ENCODE data around the gene G6PD.

G6PD gene

DNA sequence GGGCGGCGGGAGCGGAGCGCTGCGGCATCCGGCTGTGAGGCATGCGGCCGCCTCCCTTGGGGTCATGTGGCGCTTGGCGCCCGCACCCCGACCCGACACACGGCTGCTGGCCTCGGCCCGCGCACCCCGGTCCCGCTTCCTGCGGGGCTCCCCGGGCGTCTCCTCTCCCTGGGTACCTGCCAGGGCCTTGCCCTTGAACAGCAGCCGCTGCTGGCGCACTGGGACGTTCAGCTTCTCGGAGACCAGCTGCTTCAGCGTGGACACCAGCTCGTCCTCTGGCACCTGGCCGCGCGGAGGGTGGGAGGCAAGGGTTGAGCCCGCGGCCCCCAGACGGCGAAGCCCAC, 60.6 kb downstream of the G6PD start:
- peak in 2 of 3 donors; percentile 30 to 43 for DNase-seq

DNA sequence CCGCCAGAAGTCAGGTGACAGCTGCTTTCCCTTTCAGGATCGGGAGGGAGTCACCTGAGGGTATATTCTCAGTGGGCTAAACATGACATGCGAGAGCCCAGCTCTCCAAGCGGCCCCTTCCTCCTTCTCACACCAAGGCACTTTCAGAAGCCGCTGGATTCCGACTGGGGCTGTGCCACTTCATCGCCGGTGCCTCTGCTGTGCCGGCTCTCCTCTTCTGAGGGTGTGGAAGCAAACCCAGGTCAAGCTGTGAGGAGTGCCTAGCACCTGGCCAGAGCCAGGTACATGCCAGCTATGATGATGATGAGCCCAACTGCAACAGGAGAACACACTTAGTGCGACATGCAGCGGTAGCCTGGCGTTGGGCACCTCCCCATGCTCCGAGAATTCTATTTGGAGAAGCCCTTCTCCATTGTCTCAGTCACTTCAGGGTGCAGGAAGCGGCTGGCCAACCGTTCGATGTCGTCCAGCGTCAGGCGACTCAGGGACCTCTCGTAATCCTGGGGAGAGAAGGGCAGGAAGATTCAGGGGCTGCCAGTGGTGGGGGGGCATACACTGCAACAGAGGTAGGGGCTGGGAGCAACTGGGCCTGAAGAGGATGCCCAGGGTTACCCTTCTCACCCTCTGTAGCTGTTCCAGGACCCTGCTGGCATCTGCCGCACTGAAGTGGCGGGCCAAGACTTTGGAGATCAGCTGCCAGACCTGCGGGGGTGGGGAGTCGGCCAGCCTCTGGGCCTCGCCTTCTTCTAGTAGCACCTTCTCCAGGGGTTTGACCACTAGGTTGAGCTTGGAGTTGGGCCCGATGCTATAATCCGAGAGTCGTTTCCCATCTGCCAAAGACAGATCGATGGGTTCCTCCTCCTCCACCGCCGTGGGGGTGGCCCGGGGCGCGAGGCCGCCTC, 61.2 kb downstream of the G6PD start:
- DNase-seq = no peak

DNA sequence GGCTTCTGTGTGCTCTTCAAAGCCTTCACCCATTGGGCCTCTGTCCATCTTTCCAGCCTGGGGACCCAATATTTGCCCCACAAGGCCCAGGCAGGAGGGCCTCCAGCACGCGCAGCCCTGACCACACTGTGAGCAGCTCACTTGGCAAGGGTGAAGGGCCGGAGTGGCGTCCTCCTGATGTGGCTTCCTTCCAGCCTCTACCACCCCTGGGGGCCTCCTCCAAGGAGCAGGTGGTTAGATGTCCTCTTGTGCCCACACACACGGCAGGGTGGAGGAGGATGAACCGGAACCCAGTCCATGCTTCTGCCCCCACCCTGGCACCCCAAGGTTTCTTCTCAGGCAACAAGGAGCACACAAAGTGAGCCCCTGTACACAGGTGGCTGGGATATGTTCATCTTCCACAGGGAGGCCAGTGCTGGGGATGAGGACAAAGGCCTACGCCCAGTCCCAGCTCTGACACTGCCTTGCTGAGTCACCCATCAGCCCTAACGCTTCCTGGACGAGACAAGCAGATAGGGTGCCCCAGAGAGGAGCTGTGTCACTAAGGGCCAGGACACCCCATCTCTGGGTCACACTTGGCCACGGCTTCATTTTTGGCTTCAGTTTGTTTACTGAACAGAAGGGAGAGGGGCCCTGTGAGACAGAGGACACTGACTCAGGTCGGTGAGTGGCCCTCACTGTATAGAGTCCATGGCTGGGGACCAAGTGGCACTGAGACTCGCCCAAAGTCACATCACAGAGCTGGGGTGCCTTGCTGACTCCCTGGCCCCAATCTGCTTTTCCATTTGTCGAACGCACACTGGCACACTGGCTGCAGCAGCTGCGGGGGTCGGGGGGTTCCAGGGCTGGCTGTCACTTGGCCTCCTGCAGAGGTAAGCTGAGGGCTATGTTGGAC, 62.1 kb downstream of the G6PD start:
- peak; percentile 46 to 49 (median 49) for DNase-seq

DNA sequence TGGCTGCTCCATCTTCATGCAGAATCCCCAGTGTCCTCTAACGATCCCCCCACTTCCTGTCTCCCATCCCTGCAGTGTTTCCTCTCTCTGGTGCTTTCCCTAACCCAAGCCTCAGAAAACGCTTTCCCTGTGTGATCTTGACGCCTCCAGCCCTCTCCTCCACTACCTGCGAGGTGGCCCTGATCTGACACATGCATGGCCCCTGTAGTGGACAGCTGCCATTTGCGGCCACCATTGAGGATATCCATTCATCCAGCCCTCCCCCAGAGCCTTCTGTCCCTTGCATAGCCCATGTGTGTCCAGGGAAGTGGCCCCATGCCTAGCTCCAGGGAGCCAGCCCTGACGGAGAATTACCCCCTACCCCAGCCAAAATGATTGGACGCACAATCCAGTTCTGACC, 63.3 kb downstream of the G6PD start:
- DNase-seq = no peak

GRCh38 chrX:154482786-154483185, 63.9 kb downstream of the G6PD start:
- no peak for DNase-seq

DNA sequence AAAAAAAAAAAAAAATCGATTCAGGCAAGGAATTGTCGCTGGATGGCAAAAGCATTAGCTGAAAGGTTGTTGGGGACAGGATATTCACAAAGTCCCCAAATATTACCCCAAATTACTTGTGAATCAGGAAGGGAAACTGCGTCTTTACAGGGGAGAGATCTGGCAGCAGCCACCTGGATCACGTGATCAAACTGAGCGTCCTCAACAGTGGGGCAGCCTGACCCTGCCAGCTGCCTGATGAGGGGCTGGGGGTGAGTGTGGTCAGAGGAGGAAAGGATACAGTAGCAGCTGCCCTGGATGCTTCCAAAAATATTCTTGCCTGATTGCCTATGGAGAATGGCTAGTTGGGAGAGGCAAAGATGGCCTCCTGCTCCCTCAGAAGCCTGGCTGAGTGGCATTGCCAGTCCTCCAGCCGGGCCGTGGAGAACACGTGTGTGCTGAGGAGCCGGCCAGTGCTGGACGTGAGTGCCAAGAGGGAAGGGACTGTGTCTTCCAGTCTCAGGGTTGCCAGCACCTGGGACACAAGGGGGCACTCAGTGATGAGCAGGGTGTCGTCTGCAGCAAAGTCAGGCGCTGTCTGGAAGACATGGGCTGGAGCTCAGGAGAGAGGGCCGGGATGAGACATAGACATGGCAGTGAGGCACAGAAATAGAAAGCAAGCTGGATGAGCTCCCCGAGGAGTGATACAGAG, 64.6 kb downstream of the G6PD start:
- DNase-seq = no peak
